GM19351 (cell line): Measurements from ENCODE around the gene EEF1AKMT1.
"Not testable (repeated sequence)": the region's sequence is repeated elsewhere in the genome, so short reads cannot be mapped to it uniquely, and the experiment has no call there.

Source experiments
- ATAC-seq: cut with Tn5 transposase; IDR thresholded peaks from one replicate; pipeline ENCODE4 v1.9.1; 2021; ENCODE audit warnings: mild to moderate bottlenecking, moderate library complexity; ENCODE audit not compliant: unreplicated experiment

Gene EEF1AKMT1

DNA sequence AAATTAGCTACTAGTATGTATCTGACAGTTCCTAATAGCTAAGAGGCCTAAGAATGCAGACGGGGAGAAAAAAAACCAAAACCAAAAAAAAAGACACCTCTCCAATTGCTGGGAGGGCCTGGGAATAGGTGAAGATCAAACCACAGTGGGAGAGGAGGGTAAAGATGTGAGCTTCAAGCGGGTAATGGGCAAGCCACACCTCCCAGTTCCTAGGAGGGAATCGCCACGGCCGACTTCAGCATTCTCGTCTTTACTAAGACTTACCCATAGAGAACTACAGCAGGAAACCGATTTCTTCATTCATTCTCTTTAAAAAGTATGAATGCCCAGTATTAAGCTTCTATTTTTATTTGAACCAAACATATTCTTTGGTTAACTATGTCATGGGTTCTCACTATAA, 5.6 kb upstream of the EEF1AKMT1 start:
- no peak for ATAC-seq

DNA sequence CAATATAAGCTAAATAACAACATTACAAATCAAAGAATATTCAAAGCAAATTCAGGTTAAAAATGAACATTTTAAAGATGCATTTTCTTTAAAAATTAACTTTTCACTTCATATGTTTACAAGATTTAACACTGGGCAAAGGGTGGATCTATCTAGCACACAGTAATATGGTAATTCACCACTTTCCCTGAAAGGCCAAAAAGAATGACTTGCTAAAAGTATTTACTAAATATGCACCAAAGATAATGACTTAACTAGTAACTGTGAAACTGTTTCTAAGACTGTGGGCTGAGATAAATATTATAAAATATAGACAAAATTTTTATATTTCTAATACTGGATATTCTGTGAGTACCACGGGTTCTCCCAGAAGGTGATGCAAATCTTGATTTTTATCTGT, 4.5 kb upstream of the EEF1AKMT1 start:
- ATAC-seq: no peak

DNA sequence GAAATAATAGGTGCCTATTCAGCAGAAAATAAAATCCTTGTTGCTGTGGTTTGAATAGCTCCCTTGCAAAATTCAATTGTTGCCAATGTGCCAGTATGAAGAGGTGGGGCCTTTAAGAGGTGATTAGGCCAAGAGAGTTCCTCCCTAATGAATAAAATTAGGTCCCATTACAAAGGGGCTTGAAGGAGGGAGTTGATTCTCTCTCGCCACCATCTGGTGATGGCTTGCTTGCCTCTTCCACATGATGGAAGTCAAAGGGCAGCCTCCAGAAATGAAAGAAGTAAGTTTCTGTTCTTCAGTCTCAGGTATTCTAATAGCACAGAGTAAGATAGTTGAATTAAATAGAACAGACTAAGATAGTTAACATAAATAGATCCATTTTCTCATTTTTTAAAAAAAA, 3.0 kb upstream of the EEF1AKMT1 start:
- ATAC-seq: no peak

DNA sequence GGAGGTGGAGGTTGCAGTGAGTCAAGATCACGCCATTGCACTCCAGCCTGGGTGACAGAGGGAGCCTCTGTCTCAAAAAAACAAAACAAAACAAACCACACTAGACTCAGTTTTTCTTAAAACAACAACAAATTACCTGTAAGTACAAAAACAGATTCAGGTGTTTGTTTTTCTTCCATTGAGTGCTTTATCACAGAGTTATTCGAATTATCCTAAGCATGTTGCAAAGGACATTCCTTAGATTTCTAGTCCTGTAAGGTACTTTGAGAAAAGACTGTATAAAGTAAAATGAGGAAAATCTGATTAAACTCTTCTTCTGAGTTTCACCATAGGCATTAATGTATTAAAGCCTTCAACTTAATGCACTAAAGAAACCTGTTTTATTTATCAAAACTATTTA, 2.2 kb upstream of the EEF1AKMT1 start:
- no peak for ATAC-seq

GRCh38 chr13:20774746-20775145, 985 bp upstream of the EEF1AKMT1 start:
- no peak for ATAC-seq

- ATAC-seq: no peak
Measured at GRCh38 chr13:20772401-20773131, 1.2 kb downstream of the EEF1AKMT1 start.

GRCh38 chr13:20769834-20770233, 3.9 kb downstream of the EEF1AKMT1 start:
- ATAC-seq: no peak

- ATAC-seq: no peak
Measured at GRCh38 chr13:20769091-20769490, 4.7 kb downstream of the EEF1AKMT1 start.

DNA sequence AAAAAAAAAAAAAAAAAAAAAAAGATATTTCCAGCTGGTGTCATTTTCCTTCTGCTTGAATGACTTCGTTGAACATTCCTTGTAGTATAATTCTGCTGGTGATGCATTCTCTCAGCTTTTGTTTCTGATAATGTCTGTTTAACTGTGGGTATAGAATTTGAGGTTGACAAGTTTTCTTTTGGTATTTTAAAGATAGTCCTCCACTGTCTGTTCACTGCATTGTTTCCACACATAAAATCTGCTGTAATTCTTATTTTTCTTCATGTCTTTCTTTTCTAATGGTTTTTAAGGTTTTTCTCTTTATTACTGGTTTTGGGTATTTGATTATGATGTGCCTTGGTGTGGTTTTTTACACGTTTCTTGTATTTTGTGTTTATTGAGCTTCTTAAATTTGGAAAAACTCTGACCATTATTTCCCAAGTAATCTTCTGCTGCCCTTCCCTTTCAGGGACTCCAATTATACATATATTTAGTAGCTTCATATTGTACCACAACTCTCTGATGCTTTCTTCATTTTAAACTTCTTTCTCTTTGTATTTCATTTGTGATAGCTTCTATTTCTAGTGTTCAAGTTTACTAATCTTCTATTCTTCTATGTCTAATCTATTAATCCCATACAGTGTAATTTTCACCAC, 6.3 kb downstream of the EEF1AKMT1 start:
- ATAC-seq: no peak

DNA sequence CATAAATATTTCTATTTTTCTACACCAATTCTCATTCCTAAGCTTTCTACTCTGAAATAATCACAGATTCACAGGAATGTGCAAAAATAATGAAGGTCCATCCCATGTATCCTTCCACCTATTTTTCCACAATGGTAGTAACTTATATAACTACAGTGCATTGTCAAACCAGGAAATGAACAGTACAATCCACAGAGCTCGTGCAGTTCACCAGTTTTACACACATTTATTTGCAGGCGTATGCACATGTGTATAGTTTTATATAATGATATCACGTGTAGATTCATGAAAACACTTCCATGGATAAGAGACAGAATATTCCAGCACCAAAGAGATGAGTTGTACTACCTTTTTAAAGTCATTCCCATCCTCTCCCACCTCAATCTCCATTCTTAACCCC, 12.9 kb downstream of the EEF1AKMT1 start:
- no peak for ATAC-seq

DNA sequence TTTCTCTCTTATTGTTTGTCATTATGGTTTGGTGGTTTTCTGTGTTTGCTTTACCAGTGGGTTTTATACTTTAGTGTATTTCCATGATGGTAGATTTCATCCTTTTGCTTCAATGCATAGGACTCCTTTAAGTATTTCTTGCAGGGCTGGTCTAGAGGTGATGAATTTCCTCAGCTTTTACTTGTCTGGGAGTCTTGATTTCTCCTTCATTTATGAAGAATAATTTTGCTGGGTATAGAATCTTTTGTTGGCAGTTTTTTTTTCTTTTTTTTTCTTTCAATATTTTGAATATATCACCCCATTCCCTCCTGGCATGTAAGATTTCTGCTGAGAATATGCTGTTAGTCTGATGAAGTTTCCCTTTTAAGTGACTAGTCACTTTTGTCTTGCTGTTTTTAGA, 19.8 kb downstream of the EEF1AKMT1 start:
- no peak for ATAC-seq

DNA sequence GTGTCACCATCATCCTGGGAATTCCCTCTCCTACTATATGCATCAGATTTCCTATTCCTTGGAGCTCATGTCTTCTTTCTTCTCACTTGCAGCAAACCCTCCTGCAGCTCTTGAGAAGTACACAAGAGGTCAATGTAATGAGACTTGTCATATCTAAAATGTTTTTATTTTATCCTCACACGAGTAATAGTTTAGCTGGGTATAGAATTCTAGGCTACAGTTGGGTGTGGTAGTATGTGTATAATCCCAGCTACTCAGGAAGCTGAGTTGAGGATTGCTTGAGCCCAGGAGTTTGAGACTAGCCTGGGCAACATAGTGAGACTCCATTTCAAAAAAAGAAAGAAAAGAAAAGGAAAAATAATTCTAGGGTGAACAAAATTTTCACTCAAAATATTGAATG, 24.4 kb downstream of the EEF1AKMT1 start:
- ATAC-seq: no peak

DNA sequence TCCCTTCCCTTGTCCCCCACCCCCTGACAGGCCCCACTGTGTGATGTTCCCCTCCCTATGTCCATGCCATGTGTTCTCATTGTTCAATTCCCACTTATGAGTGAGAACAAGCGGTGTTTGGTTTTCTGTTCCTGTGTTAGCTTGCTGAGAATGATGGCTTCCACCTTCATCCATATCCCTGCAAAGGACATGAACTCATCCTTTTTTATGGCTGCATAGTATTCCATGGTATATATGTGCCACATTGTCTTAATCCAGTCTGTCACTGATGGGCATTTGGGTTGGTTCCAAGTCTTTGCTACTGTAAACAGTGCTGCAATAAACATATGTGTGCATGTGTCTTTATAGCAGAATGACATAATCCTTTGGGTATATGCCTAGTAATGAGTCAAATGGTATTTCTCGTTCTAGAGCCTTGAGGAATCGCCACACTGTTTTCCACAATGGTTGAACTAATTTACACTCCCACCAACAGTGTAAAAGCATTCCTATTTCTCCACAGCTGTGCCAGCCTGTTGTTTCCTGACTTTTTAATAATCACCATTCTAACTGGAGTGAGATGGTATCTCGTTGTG, 29.8 kb downstream of the EEF1AKMT1 start:
- ATAC-seq: not testable (repeated sequence)

DNA sequence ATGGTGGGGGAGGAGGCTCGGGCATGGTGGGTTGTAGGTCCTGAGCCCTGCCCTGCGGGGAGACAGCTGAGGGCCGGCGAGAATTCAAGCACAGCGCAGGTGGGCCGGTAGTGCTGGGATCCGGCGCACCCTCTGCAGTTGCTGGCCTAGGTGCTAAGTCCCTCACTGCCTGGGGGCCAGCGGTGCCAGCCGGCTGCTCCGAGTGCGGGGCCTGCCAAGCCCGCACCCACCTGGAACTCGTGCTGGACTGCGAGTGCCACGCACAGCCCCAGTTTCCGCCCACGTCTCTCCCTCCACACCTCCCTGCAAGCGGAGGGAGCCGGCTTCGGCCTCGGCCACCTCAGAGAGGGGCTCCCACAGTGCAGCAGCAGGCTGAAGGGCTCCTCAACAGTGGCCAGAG, 33.7 kb downstream of the EEF1AKMT1 start:
- ATAC-seq: no peak

GRCh38 chr13:20738616-20739015, 35.1 kb downstream of the EEF1AKMT1 start:
- no peak for ATAC-seq

- ATAC-seq: no peak
Measured at GRCh38 chr13:20729633-20730585, 43.9 kb downstream of the EEF1AKMT1 start.

- no peak for ATAC-seq
Measured at GRCh38 chr13:20728579-20729311, 45.0 kb downstream of the EEF1AKMT1 start.

GRCh38 chr13:20727856-20728255, 45.9 kb downstream of the EEF1AKMT1 start:
- ATAC-seq: no peak

GRCh38 chr13:20721454-20722357, 52.1 kb downstream of the EEF1AKMT1 start:
- ATAC-seq: no peak

- ATAC-seq: no peak
Measured at GRCh38 chr13:20721058-20721453, 52.7 kb downstream of the EEF1AKMT1 start.
